Measurements from ENCODE around the gene TARS1.

TARS1 gene

DNA sequence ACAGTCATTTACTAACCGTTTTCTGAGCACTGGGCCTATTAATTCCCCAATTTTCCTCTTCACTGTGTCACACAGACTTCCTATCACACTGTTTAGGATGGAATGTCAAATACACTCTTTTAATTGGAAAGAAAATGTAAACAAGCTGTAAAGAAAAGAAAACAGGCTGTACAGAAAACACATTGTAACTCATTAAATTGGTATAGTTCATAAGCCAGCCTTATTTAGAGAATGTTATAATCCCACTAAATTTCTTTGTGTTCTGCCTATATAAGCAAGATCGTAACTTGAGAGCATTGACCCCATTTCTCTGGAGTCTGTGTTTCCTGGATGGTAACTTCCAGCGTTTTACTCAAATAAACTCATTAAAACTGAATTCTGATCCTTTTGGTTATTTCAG is 46.5 kb downstream of the TARS1 start:
- H3K27me3 ChIP-seq (ENCODE audit: insufficient read depth, low read depth) = no peaks in the 10 kb centered on the region
- no peaks in the 10 kb centered on the region for H3K4me1 ChIP-seq (ENCODE audit: low read depth, poor library complexity, severe bottlenecking)
- no peak overlapping the region for H3K4me2 ChIP-seq
- H3K27ac ChIP-seq = no peak overlapping the region
- H3K79me2 ChIP-seq (ENCODE audit: insufficient read depth, low read depth) = no peaks in the 10 kb centered on the region
- H3K36me3 ChIP-seq (ENCODE audit: insufficient read depth) = no peaks in the 10 kb centered on the region
- TF ChIP-seq, protein P1, sequence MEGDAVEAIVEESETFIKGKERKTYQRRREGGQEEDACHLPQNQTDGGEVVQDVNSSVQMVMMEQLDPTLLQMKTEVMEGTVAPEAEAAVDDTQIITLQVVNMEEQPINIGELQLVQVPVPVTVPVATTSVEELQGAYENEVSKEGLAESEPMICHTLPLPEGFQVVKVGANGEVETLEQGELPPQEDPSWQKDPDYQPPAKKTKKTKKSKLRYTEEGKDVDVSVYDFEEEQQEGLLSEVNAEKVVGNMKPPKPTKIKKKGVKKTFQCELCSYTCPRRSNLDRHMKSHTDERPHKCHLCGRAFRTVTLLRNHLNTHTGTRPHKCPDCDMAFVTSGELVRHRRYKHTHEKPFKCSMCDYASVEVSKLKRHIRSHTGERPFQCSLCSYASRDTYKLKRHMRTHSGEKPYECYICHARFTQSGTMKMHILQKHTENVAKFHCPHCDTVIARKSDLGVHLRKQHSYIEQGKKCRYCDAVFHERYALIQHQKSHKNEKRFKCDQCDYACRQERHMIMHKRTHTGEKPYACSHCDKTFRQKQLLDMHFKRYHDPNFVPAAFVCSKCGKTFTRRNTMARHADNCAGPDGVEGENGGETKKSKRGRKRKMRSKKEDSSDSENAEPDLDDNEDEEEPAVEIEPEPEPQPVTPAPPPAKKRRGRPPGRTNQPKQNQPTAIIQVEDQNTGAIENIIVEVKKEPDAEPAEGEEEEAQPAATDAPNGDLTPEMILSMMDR (conservative IDR thresholded peaks at IDR 0.05; ENCODE audit: low read depth, low read length) = no peak
- H3K4me3 ChIP-seq (IDR thresholded peaks at IDR 0.05; ENCODE audit: insufficient read depth, low read depth, low read length) = no peak overlapping the region
- no peak overlapping the region for H2AFZ ChIP-seq (ENCODE audit: low read depth)
- no peak overlapping the region for H3K9ac ChIP-seq
- H4K20me1 ChIP-seq (ENCODE audit: insufficient read depth) = no peaks in the 10 kb centered on the region

- Histone ChIP-seq H3K36me3 (ENCODE audit: insufficient read depth) (no peaks in the 10 kb centered on the region), H2AFZ (ENCODE audit: low read depth) (no peak overlapping the region), H4K20me1 (ENCODE audit: insufficient read depth) (no peaks in the 10 kb centered on the region), H3K79me2 (ENCODE audit: insufficient read depth, low read depth) (no peaks in the 10 kb centered on the region), H3K9ac (no peak overlapping the region), H3K4me3 (IDR thresholded peaks at IDR 0.05; ENCODE audit: insufficient read depth, low read depth, low read length) (no peak overlapping the region), H3K27me3 (ENCODE audit: insufficient read depth, low read depth) (no peaks in the 10 kb centered on the region), H3K4me1 (ENCODE audit: low read depth, poor library complexity, severe bottlenecking) (no peaks in the 10 kb centered on the region), H3K27ac (no peak overlapping the region), H3K4me2 (no peak overlapping the region)
- TF ChIP-seq, protein P1 (conservative IDR thresholded peaks at IDR 0.05; ENCODE audit: low read depth, low read length) = no peak
Measured at GRCh38 chr5:33488558-33489355, 48.0 kb downstream of the TARS1 start.

DNA sequence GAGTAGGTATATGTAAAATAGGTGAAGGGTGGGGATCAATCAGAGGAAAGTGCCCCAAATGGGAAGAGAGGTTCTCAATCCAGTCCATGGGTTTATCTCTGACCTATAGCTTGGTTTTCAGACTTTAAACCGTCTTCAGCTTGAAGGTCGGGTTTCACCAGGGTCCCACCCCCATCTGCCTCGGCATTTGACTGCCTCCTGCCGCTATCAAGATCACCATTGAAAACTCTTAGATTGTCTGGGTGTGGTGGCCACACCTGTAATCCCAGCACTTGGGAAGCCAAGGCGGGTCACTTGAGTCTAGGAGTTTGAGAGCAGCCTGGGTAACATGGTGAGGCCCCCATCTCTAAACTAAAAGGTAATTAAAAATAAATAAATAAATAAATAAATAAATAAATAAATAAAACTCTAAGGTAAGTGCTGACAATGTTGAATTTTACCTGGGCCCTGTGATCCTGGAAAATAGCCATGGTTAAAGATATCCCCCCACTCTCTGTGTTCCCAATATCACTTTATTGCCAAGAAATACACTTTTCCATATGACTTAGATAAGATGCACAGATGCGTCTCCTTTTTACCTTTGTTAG is 48.8 kb downstream of the TARS1 start:
- Histone ChIP-seq H3K9ac (no peak overlapping the region), H3K4me2 (no peak overlapping the region), H4K20me1 (ENCODE audit: insufficient read depth) (no peaks in the 10 kb centered on the region), H3K27ac (no peak overlapping the region), H3K36me3 (ENCODE audit: insufficient read depth) (no peaks in the 10 kb centered on the region), H2AFZ (ENCODE audit: low read depth) (no peak overlapping the region), H3K27me3 (ENCODE audit: insufficient read depth, low read depth) (no peaks in the 10 kb centered on the region), H3K79me2 (ENCODE audit: insufficient read depth, low read depth) (no peaks in the 10 kb centered on the region), H3K4me1 (ENCODE audit: low read depth, poor library complexity, severe bottlenecking) (no peaks in the 10 kb centered on the region), H3K4me3 (IDR thresholded peaks at IDR 0.05; ENCODE audit: insufficient read depth, low read depth, low read length) (no peak overlapping the region)
- TF ChIP-seq, protein P1 (conservative IDR thresholded peaks at IDR 0.05; ENCODE audit: low read depth, low read length) = no peak

GRCh38 chr5:33490071-33490665 is 49.4 kb downstream of the TARS1 start:
- Histone ChIP-seq H3K79me2 (ENCODE audit: insufficient read depth, low read depth) (no peaks in the 10 kb centered on the region), H3K9ac (no peak overlapping the region), H3K4me3 (IDR thresholded peaks at IDR 0.05; ENCODE audit: insufficient read depth, low read depth, low read length) (no peak overlapping the region), H3K27me3 (ENCODE audit: insufficient read depth, low read depth) (no peaks in the 10 kb centered on the region), H3K27ac (no peak overlapping the region), H3K4me1 (ENCODE audit: low read depth, poor library complexity, severe bottlenecking) (no peaks in the 10 kb centered on the region), H2AFZ (ENCODE audit: low read depth) (no peak overlapping the region), H4K20me1 (ENCODE audit: insufficient read depth) (no peaks in the 10 kb centered on the region), H3K4me2 (no peak overlapping the region), H3K36me3 (ENCODE audit: insufficient read depth) (no peaks in the 10 kb centered on the region)
- TF ChIP-seq, protein P1 (conservative IDR thresholded peaks at IDR 0.05; ENCODE audit: low read depth, low read length) = no peak

Measured in KMS-11 (cell line).